ENCODE measurements around the gene DLEC1. TPM values are rescaled to one million over a fixed set of nuclear protein-coding genes. Genes with fewer than 3 reads are reported as not detected.
"Not testable (repeated sequence)": the region's sequence is repeated elsewhere in the genome, so short reads cannot be mapped to it uniquely, and the experiment has no call there.

Gene DLEC1
- polyA plus RNA-seq, 1 donor from 2014 or later: 0.25 TPM

GRCh38 chr3:38082296-38082695, 43.3 kb downstream of the DLEC1 start:
- not testable (repeated sequence) for H3K9me3 ChIP-seq (ENCODE audit: low read length); H3K9ac ChIP-seq (ENCODE audit: low read length); H2AFZ ChIP-seq (ENCODE audit: low read depth, low read length); H3K27me3 ChIP-seq (ENCODE audit: insufficient read depth, low read depth, low read length); H3K9me2 ChIP-seq (ENCODE audit: insufficient read depth, low read length); H3F3A ChIP-seq (ENCODE audit: insufficient read depth, low read length, poor library complexity, severe bottlenecking); H3K79me2 ChIP-seq (replicated peaks; ENCODE audit: insufficient read depth, low read length); H4K20me1 ChIP-seq (ENCODE audit: insufficient read depth); H3K4me2 ChIP-seq (ENCODE audit: low read length); H3K36me3 ChIP-seq (ENCODE audit: insufficient read depth, low read length); H3K4me3 ChIP-seq (ENCODE audit: low read length); H3K27ac ChIP-seq (ENCODE audit: low read length)

GRCh38 chr3:38083254-38083653, 44.2 kb downstream of the DLEC1 start:
- H3K27ac ChIP-seq (ENCODE audit: low read length); H3K79me2 ChIP-seq (replicated peaks; ENCODE audit: insufficient read depth, low read length); H3K4me2 ChIP-seq (ENCODE audit: low read length); H3F3A ChIP-seq (ENCODE audit: insufficient read depth, low read length, poor library complexity, severe bottlenecking); H3K9me3 ChIP-seq (ENCODE audit: low read length); H3K9me2 ChIP-seq (ENCODE audit: insufficient read depth, low read length); H3K4me3 ChIP-seq (ENCODE audit: low read length); H3K9ac ChIP-seq (ENCODE audit: low read length); H3K27me3 ChIP-seq (ENCODE audit: insufficient read depth, low read depth, low read length); H2AFZ ChIP-seq (ENCODE audit: low read depth, low read length); H4K20me1 ChIP-seq (ENCODE audit: insufficient read depth); H3K36me3 ChIP-seq (ENCODE audit: insufficient read depth, low read length): not testable (repeated sequence)

- H4K20me1 ChIP-seq (ENCODE audit: insufficient read depth): no peaks in the 10 kb centered on the region
- no peak overlapping the region for H3K27ac ChIP-seq (ENCODE audit: low read length)
- no peaks in the 10 kb centered on the region for H3K9me2 ChIP-seq (ENCODE audit: insufficient read depth, low read length)
- H3K4me3 ChIP-seq (ENCODE audit: low read length): no peak overlapping the region
- no peaks in the 10 kb centered on the region for H3K27me3 ChIP-seq (ENCODE audit: insufficient read depth, low read depth, low read length)
- H3F3A ChIP-seq (ENCODE audit: insufficient read depth, low read length, poor library complexity, severe bottlenecking): no peaks in the 10 kb centered on the region
- no peak overlapping the region for H3K9ac ChIP-seq (ENCODE audit: low read length)
- H2AFZ ChIP-seq (ENCODE audit: low read depth, low read length): no peak overlapping the region
- no peaks in the 10 kb centered on the region for H3K79me2 ChIP-seq (replicated peaks; ENCODE audit: insufficient read depth, low read length)
- H3K36me3 ChIP-seq (ENCODE audit: insufficient read depth, low read length): no peaks in the 10 kb centered on the region
- TF ChIP-seq EZH2 (IDR thresholded peaks at IDR 0.05; ENCODE audit: borderline replicate concordance, insufficient read depth, low read length, poor library complexity, severe bottlenecking): no peak
- no peak for TF ChIP-seq POLR2AphosphoS5 (IDR thresholded peaks at IDR 0.05)
- no peak overlapping the region for H3K4me2 ChIP-seq (ENCODE audit: low read length)
- H3K9me3 ChIP-seq (ENCODE audit: low read length): no peaks in the 10 kb centered on the region
Measured at GRCh38 chr3:38083871-38084333, 44.9 kb downstream of the DLEC1 start.

GRCh38 chr3:38084334-38085310, 45.6 kb downstream of the DLEC1 start:
- Histone ChIP-seq H3K4me2 (ENCODE audit: low read length) (no peak overlapping the region), H3K9me2 (ENCODE audit: insufficient read depth, low read length) (no peaks in the 10 kb centered on the region), H3F3A (ENCODE audit: insufficient read depth, low read length, poor library complexity, severe bottlenecking) (no peaks in the 10 kb centered on the region), H2AFZ (ENCODE audit: low read depth, low read length) (no peak overlapping the region), H3K9ac (ENCODE audit: low read length) (no peak overlapping the region), H3K79me2 (replicated peaks; ENCODE audit: insufficient read depth, low read length) (no peaks in the 10 kb centered on the region), H3K27ac (ENCODE audit: low read length) (no peak overlapping the region), H4K20me1 (ENCODE audit: insufficient read depth) (no peaks in the 10 kb centered on the region), H3K27me3 (ENCODE audit: insufficient read depth, low read depth, low read length) (no peaks in the 10 kb centered on the region), H3K9me3 (ENCODE audit: low read length) (no peaks in the 10 kb centered on the region), H3K36me3 (ENCODE audit: insufficient read depth, low read length) (no peaks in the 10 kb centered on the region), H3K4me3 (ENCODE audit: low read length) (no peak overlapping the region)
- no peak for TF ChIP-seq RAD21 (conservative IDR thresholded peaks at IDR 0.05)
- TF ChIP-seq EP300 (conservative IDR thresholded peaks at IDR 0.05; ENCODE audit: poor library complexity, severe bottlenecking): no peak
- TF ChIP-seq MXI1 (conservative IDR thresholded peaks at IDR 0.05; ENCODE audit: poor library complexity, severe bottlenecking): no peak
- TF ChIP-seq EZH2 (IDR thresholded peaks at IDR 0.05; ENCODE audit: borderline replicate concordance, insufficient read depth, low read length, poor library complexity, severe bottlenecking): no peak
- no peak for TF ChIP-seq POLR2AphosphoS5 (IDR thresholded peaks at IDR 0.05)
- TF ChIP-seq, protein P1, sequence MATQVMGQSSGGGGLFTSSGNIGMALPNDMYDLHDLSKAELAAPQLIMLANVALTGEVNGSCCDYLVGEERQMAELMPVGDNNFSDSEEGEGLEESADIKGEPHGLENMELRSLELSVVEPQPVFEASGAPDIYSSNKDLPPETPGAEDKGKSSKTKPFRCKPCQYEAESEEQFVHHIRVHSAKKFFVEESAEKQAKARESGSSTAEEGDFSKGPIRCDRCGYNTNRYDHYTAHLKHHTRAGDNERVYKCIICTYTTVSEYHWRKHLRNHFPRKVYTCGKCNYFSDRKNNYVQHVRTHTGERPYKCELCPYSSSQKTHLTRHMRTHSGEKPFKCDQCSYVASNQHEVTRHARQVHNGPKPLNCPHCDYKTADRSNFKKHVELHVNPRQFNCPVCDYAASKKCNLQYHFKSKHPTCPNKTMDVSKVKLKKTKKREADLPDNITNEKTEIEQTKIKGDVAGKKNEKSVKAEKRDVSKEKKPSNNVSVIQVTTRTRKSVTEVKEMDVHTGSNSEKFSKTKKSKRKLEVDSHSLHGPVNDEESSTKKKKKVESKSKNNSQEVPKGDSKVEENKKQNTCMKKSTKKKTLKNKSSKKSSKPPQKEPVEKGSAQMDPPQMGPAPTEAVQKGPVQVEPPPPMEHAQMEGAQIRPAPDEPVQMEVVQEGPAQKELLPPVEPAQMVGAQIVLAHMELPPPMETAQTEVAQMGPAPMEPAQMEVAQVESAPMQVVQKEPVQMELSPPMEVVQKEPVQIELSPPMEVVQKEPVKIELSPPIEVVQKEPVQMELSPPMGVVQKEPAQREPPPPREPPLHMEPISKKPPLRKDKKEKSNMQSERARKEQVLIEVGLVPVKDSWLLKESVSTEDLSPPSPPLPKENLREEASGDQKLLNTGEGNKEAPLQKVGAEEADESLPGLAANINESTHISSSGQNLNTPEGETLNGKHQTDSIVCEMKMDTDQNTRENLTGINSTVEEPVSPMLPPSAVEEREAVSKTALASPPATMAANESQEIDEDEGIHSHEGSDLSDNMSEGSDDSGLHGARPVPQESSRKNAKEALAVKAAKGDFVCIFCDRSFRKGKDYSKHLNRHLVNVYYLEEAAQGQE (IDR thresholded peaks at IDR 0.05; ENCODE audit: borderline replicate concordance): no peak
- TF ChIP-seq SMC3 (conservative IDR thresholded peaks at IDR 0.05; ENCODE audit: poor library complexity): no peak
- no peak for TF ChIP-seq TAF1 (IDR thresholded peaks at IDR 0.05; ENCODE audit: low read depth)
- no peak for TF ChIP-seq CTCF (IDR thresholded peaks at IDR 0.05; ENCODE audit: poor library complexity, severe bottlenecking)
